Stimulated activated effector memory CD8-positive, alpha-beta T cell treated with anti-CD3 and anti-CD28 coated beads, Interleukin-12 subunit alpha, Interleukin-12 subunit beta, amount 100 ng/mL, for 72 hours (primary cell): Measurements from ENCODE around the gene DGKI.

ENCODE experiments used
- ATAC-seq: fragments of 150-1000 bp; cut with Tn5 transposase; 2 replicates; pipeline ENCODE4 v1.10.0; 2021
- DNase-seq, 2 donors: peaks; one replicate each; pipeline ENCODE4 v3.0.0; 2021 to 2022; ENCODE audit warnings: low spot score in 2 of 2
- H3K27ac Mint-ChIP-seq: one replicate; pipeline ENCODE4 v1.8.0; 2022; ENCODE audit warnings: mild to moderate bottlenecking, mixed read lengths
- H3K36me3 Mint-ChIP-seq: one replicate; pipeline ENCODE4 v1.8.0; 2022; ENCODE audit warnings: mild to moderate bottlenecking, mixed read lengths
- H3K4me1 Mint-ChIP-seq: one replicate; pipeline ENCODE4 v1.8.0; 2022; ENCODE audit warnings: mixed read lengths
- H3K4me3 Mint-ChIP-seq: one replicate; pipeline ENCODE4 v1.8.0; 2022; ENCODE audit warnings: mild to moderate bottlenecking, mixed read lengths
- H3K9me3 Mint-ChIP-seq: one replicate; pipeline ENCODE4 v1.8.0; 2022; ENCODE audit warnings: mixed read lengths

Gene DGKI

DNA sequence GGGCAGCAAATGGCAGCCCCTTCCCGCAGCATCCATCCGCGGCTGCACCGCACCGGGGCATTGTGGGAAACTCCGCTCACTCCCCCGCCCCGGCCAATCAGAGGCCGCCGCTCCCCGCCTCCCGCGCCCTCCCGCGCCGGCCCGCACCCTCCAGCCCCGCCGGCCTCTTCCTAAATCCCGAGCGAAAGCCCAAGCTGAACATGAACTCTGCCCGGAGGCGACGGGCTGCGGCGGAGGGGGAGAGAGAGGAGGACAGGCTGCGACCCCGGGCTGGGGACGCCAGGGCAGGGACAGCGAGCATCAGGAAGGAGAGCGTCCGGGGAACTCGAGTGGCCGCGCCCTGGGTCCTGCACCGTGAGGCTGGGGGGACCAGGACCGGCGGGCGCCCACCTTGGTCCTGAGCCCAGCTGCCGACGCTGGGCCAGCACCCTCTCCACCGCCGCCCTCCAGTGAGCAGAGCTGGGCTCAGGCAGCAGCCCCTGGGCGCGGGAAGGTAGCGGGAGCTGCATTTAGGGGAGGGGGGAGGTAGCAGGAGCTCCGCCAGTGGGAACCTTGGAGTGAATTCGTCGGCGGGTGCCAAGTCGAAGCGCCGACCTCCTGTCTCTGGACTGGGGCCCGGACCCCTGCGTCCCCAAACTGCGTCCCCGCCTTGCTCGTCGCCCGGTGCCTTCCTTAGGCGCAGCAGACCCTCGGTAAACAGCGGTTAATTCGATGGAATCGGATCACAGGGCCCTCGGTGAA lies at the start of gene DGKI:
TSS of gene DGKI (minus strand) at position 148 of the 741 bp plus-strand sequence.
- Mint-ChIP-seq H3K4me3 (peak within 1 kb of the TSS; percentile 59), H3K4me1 (peaks cover 12% of the 10 kb centered on the region), H3K36me3 (no peaks in the 10 kb centered on the region), H3K27ac (no peak within 1 kb of the TSS), H3K9me3 (peaks cover 2% of the 10 kb centered on the region)
- DNase-seq = peak; percentile 3 to 52
- ATAC-seq = peak; percentile 39

DNA sequence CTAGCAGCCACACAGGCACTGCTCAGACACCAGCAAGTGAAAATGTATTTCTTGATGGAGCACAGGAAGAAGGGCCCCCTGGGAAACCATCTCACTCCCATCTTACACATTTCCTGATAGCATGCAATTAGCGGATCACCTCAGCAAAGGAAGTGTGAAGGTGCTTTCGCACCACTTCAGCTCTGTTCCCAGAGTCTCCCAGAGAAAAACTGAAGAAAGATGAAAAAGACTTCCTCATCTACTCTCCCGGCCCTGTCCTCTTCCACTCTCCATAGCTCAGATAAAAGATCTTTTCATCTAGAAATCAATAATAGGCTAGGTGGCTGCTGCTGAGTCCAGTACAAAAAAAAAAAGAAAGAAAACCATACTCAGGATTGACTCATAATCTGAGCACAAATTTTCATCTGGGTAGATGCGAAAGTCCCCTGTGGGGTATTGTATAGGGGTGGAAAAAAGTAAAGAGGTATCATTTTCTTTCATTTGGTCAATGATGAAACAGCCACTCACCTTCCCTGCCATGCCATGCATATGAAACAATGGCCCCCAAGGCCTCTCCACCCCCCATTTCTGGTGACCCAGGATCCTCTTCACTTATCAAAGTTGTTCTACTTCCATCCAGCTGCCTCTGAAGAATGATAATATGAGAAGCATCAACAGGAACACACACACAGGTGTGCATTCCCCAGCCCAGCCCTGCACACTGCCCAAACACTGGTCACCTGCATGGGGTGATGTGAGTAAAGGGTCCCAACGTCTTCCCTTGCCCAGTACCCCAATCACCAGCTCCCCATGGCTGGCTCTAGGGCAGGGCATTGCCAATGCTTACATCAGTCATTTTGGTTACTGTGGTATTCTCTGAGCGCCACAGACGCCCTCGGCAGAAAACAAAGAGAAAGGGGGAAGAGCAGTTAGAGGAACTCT lies 48.8 kb upstream of the DGKI start:
- peak; percentile 92 for ATAC-seq
- Mint-ChIP-seq H3K4me3 (peak overlapping the region; percentile 50), H3K4me1 (peaks cover 48% of the 10 kb centered on the region), H3K9me3 (no peaks in the 10 kb centered on the region), H3K36me3 (peaks cover 79% of the 10 kb centered on the region), H3K27ac (peak overlapping the region; percentile 97)
- DNase-seq = peak in 1 of 2 donors; percentile 75

DNA sequence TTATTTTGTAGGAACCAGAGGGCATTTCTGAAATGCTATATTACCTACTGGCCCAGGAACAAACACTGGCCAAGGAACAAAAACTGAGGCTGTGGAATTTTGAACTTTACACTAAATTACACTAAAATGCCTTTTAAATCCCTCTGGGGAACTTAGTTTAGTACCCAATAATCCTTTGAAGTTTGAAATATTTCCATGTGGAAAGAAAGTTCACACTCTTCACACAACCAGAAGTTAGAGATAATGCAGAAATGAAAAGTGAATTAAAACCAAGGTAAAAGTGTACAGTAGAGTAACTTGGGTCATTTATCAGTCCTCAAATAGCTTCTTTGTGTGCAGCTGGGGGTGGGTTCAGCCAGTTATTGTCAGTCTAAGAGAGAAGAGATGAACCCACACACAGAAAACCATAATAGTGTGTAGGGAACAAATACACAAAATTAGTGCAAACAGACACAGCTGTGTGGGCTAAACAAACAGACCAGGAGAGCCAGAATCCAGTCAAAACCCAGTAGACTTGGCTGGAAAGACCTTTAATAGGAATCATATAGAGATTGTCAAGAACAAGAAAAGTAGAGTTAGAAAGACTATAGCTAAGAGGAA lies 46.5 kb upstream of the DGKI start:
- ATAC-seq = no peak
- no peak for DNase-seq
- Mint-ChIP-seq H3K4me1 (peaks cover 38% of the 10 kb centered on the region), H3K27ac (no peak overlapping the region), H3K4me3 (no peak overlapping the region), H3K36me3 (peaks cover 76% of the 10 kb centered on the region), H3K9me3 (no peaks in the 10 kb centered on the region)

DNA sequence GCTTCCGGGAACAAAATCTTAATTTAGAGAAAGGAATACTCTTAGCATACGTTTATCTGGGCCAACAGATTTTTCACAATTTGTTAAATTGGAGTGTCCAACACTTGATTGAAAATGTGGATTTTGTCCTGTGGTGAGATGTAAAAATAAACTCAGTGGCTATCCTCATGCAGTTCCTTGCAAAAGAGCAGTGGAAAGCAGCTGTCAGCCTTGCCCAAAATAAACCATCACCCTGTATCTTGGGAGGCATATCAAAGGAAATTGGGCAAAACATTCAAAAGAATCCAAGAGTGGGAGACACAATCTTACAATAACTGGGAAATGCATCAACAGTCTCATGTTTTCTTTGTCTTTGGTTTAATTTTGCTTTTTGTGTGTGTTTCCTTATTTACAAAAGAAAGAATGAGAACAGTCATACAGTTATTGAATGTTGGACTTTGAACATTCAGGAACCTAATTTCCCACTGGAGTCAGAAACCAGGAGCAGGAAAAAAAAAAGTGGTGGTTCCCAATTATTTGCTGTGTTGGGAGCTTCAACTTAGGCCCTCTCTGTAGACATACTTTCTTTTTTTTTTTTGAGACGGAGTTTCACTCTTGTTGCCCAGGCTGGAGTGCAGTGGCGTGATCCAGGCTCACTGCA lies 44.4 kb upstream of the DGKI start:
- H3K27ac Mint-ChIP-seq = no peak overlapping the region
- no peaks in the 10 kb centered on the region for H3K9me3 Mint-ChIP-seq
- no peak for DNase-seq
- peaks cover 35% of the 10 kb centered on the region for H3K4me1 Mint-ChIP-seq
- no peak for ATAC-seq
- H3K36me3 Mint-ChIP-seq = peaks cover 59% of the 10 kb centered on the region
- H3K4me3 Mint-ChIP-seq = no peak overlapping the region

DNA sequence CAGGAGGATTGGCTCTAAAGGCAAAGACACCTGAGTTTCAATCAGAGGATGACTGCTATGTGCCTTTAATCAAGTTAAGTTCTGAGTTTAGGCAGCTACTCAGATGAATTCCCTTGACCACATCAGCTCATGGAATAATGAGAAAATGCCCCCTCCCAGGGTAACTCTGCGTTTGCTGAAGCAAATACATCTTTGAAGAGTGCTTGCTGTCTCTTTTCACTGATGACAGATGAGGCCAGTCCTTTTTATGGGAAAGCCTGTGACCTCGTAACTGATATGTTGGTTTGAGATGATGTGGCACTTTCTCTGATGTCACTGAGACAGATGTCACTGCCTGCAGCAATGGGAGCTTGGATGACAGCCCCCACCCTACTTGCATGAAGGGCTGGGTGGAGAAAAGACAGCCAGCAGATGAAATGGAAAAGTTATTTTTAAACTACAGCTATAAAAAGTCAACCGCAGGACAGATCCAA lies 43.7 kb upstream of the DGKI start:
- H3K4me1 Mint-ChIP-seq = peaks cover 30% of the 10 kb centered on the region
- ATAC-seq = peak; percentile 70
- H3K27ac Mint-ChIP-seq = no peak overlapping the region
- DNase-seq = no peak
- peaks cover 56% of the 10 kb centered on the region for H3K36me3 Mint-ChIP-seq
- no peaks in the 10 kb centered on the region for H3K9me3 Mint-ChIP-seq
- H3K4me3 Mint-ChIP-seq = no peak overlapping the region

DNA sequence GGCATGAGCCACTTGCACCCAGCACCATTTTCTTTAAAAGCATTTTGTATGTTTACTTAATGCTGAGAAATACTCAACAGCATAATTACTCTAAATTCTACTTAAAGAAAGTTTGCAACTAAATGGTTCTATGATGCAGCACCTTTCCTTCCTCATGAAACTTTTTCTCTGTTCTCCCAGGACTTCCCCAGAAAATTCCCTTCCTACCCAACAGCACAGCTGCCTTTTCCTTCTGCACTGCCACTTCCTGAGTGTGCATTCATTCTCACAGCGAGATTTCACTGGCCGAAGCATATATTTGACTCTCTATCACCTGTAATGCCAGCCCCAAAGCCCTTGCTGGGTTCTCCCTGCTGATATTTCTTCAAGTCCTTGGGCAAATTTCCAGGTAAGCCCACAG lies 41.5 kb upstream of the DGKI start:
- ATAC-seq = no peak
- Mint-ChIP-seq H3K9me3 (no peaks in the 10 kb centered on the region), H3K27ac (no peak overlapping the region), H3K4me3 (no peak overlapping the region), H3K4me1 (peaks cover 14% of the 10 kb centered on the region), H3K36me3 (peaks cover 65% of the 10 kb centered on the region)
- no peak for DNase-seq

DNA sequence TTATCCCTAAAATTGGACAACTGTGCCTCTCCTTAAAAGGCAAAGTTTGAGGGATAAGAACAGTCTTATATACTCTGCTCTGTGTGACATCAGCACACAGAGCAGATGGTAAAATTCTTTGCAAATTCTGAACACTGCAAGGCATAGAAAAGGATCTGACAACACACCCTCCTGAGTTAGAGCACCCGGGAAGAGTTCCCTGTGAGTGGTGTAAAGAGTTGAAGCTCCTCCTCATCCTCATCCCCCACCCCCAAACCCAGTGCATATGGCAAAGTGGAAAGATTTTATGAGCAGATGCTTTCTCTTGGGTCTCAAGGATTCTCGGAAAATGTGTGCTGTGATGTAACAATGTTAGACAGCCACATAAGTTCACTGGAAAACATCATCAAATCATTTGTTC lies 40.0 kb upstream of the DGKI start:
- Mint-ChIP-seq H3K4me3 (no peak overlapping the region), H3K27ac (peak overlapping the region; percentile 50), H3K36me3 (peaks cover 71% of the 10 kb centered on the region), H3K4me1 (peaks cover 24% of the 10 kb centered on the region), H3K9me3 (no peaks in the 10 kb centered on the region)
- ATAC-seq = no peak
- no peak for DNase-seq

DNA sequence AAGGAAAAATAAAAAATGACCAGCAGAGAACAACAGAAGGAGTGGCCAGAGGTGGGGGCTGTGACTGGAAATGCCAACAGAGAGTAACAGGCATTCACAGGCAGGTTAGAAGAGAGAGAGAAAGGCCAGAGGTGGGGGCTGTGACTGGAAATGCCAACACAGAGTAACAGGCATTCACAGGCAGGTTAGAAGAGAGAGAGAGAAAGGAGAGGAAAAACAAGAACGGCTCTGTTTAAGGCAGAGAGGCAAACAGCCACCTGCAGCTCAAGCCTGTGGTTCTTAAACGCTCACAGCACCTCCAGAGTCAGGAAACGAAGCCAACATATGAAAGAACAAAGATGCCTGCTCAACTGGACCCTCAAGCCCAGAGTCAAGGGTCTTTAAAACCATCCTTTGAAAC lies 39.5 kb upstream of the DGKI start:
- no peak for DNase-seq
- Mint-ChIP-seq H3K9me3 (no peaks in the 10 kb centered on the region), H3K27ac (peak overlapping the region; percentile 50), H3K4me1 (peaks cover 24% of the 10 kb centered on the region), H3K4me3 (no peak overlapping the region), H3K36me3 (peaks cover 71% of the 10 kb centered on the region)
- ATAC-seq = no peak

DNA sequence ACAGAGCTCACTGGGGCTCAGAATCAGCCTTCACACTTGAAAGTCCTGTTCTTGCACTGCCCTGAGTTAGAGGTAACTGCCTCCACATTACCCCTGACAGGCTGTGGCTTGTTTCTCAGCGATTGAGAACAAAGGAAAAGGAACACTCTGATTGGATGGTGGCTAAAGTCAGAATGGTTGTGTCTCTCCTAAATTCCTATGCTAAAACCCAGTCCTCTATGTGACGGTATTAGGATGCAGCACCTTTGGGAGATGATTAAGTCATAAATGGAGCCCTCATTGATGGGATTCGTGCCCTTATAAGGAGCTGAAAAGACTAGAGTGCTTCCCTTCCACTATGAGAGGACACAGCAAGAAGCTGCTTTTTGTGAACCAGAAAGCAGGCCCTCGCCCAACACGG lies 38.9 kb upstream of the DGKI start:
- Mint-ChIP-seq H3K9me3 (no peaks in the 10 kb centered on the region), H3K27ac (peak overlapping the region; percentile 50), H3K4me1 (peaks cover 24% of the 10 kb centered on the region), H3K36me3 (peaks cover 71% of the 10 kb centered on the region), H3K4me3 (no peak overlapping the region)
- no peak for DNase-seq
- ATAC-seq = no peak

DNA sequence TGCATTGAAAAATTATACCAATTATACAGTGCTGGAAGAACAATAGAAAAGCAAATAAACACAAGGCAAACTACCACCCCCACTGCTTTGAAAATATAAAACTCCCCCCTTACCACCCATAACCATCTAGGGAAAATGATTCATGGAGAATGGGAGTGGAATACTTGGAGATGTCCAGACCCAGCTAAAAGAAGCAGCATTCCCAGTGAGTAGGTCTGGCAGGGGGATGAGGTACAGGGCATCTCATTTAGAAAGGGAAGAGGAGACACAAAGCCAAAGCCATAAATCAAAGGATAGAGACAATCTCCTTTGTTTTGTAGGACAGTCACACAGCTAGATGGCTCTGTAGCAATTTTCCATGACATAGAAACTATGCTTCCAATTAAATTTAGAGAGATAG lies 36.0 kb upstream of the DGKI start:
- Mint-ChIP-seq H3K4me3 (no peak overlapping the region), H3K27ac (peak overlapping the region; percentile 29), H3K9me3 (no peaks in the 10 kb centered on the region), H3K4me1 (peaks cover 25% of the 10 kb centered on the region), H3K36me3 (peaks cover 77% of the 10 kb centered on the region)
- ATAC-seq (no peak), DNase-seq (no peak)

DNA sequence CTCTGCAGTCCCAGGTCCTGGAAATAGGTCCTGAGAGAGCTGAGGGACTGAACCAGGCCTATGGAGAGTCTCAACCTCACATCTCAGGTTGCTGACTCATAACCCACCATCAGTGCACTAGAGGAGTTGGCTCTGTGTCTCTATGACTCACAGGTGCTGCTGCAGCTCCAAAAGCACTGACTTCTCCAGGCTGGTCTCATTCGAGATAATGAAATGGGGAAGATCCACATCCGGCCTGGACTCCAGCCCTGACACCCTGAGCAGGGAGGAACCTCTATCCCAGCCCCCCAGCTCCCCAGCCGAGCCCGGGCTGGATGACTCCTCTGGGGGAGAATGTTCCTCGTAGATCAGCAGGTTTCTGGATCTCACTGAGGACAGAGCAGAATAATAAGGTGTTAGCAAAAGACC lies 35.5 kb upstream of the DGKI start:
- Mint-ChIP-seq H3K9me3 (no peaks in the 10 kb centered on the region), H3K36me3 (peaks cover 79% of the 10 kb centered on the region), H3K4me3 (no peak overlapping the region), H3K27ac (peak overlapping the region; percentile 29), H3K4me1 (peaks cover 25% of the 10 kb centered on the region)
- ATAC-seq = peak; percentile 98
- DNase-seq = no peak

DNA sequence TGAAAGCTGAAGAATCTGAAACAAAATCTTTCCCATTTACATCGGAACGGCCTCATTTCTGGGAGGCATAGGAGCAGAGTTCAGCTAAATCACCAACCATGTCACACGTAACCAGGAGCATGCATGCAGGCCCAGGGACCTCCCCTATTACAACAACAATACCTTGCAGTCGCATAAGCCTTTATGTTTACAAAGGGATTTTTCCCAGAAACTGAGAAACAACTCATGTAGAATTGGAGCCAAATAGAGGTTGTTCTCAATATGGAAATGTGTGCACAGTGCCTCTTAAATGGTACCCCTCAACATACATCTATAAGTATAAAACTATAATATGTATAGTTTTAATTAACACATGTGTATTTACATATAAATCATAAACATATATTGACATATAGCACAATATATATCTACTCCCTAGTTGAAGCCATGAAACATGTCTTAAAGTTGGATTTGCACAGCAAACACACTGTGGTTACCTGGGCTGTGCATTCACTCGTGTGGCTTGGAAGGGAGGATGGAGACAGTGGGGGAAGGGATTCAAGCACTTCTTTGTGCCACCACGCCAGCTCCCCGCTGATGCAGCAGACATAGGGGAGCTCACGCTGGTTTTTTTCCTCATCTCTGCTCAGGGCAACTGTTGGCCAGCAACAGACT lies 35.0 kb upstream of the DGKI start:
- Mint-ChIP-seq H3K4me3 (no peak overlapping the region), H3K36me3 (peaks cover 84% of the 10 kb centered on the region), H3K9me3 (no peaks in the 10 kb centered on the region), H3K27ac (peak overlapping the region; percentile 29), H3K4me1 (peaks cover 25% of the 10 kb centered on the region)
- DNase-seq (peak in 1 of 2 donors; percentile 65), ATAC-seq (peak; percentile 57)

DNA sequence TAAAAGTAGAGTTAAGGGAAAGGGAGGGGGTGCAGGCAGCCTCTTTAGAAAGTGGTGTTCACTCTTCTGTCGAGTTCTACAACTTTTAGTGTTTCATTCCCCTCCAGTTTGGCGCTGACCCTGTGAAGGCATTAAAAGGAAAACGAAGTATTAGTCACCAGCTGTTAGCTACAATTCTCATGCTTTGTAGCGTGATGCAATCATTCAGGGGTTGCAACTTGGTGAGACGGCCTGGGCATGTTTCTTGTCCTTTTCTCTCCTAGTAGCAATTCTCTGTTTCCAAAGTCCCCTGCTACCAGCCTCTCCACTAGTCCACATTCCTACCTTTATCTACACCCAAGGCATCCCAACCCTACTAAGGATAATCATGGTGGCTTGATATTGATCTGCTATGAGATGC lies 33.7 kb upstream of the DGKI start:
- Mint-ChIP-seq H3K36me3 (peaks cover 86% of the 10 kb centered on the region), H3K9me3 (no peaks in the 10 kb centered on the region), H3K27ac (no peak overlapping the region), H3K4me3 (no peak overlapping the region), H3K4me1 (peaks cover 18% of the 10 kb centered on the region)
- ATAC-seq (no peak), DNase-seq (no peak)

DNA sequence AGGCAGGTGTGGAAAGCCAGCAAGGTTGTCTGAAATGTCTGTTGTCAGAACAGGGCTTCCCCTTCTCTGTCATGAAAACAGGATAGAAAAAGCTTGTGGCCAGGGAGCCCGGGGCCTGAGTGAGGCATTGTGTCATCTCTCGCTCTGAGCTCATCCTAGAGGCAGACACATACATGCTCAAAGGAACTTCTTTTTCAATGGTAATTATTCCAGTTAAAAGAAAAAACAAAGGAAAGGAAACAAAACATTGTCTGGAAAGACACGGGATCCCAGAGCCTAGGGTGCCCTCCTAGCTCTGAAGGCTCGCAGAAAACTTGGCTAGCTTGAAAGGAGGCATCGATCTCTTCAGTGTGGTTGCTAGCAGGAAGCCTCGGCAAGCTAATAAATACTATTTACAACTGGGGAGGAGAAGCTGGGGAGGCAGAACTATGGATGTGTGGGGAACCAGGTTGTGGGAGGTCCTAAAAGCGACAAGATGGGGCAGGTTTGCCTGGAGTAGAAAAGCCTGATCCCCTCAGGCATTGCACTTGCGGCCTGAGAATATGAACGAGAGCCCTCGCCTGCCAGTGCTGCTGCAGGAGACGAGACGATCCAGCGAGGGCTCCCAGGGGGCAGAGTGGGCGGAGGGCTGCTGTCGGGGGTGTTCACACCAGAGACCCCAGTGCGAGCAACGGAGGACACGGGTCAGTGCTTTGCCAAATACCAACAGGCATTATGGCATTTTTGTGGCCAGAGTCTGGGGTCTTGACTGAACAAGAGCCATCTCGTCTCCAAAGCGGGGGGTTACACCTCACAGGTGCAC lies 32.8 kb upstream of the DGKI start:
- no peaks in the 10 kb centered on the region for H3K9me3 Mint-ChIP-seq
- ATAC-seq (peak; percentile 66), DNase-seq (no peak)
- no peak overlapping the region for H3K4me3 Mint-ChIP-seq
- H3K4me1 Mint-ChIP-seq = peaks cover 18% of the 10 kb centered on the region
- peak overlapping the region; percentile 74 for H3K27ac Mint-ChIP-seq
- H3K36me3 Mint-ChIP-seq = peaks cover 82% of the 10 kb centered on the region
